GM12878 (cell line): Measurements from ENCODE around the gene PTK6. TPM values are rescaled to one million over a fixed set of nuclear protein-coding genes. Genes with fewer than 3 reads are reported as not detected.

Source experiments
- BCL11A ChIP-seq: IDR thresholded peaks from 2 replicates; pipeline ENCODE4 v1.6.1; 2011; ENCODE audit warnings: low read depth, low read length
- CREB1 ChIP-seq: IDR thresholded peaks from 2 replicates; pipeline ENCODE4 v1.6.1; 2012; ENCODE audit warnings: low read depth, mild to moderate bottlenecking, inconsistent platforms
- DPF2 ChIP-seq: fragments of 450-650 bp; IDR thresholded peaks from 2 replicates; pipeline ENCODE4 v1.6.1; 2017; ENCODE audit warnings: mild to moderate bottlenecking
- ETV6 ChIP-seq, 2 experiments: fragments of 450-650 bp in 1 of 2; IDR thresholded peaks in 1 of 2; conservative IDR thresholded peaks in 1 of 2; 2 replicates each; pipeline ENCODE4 v1.6.1; 2014; ENCODE audit warnings: antibody characterized with exemption in 1 of 2, borderline replicate concordance in 1 of 2, low read depth in 1 of 2, mild to moderate bottlenecking in 1 of 2, moderate library complexity in 1 of 2
- FOS ChIP-seq: IDR thresholded peaks from 3 replicates; pipeline ENCODE4 v1.6.1; 2011; ENCODE audit warnings: borderline replicate concordance; ENCODE audit not compliant: insufficient read length; ENCODE audit errors: extremely low read depth
- IRF4 ChIP-seq: IDR thresholded peaks from 2 replicates; pipeline ENCODE4 v1.6.1; 2011; ENCODE audit warnings: low read depth, low read length
- JUNB ChIP-seq: IDR thresholded peaks from 2 replicates; pipeline ENCODE4 v1.6.1; 2016; ENCODE audit warnings: antibody characterized with exemption, mild to moderate bottlenecking
- KAT2A ChIP-seq: conservative IDR thresholded peaks from 2 replicates; pipeline ENCODE4 v1.6.1; 2011; ENCODE audit warnings: low read depth, low read length; ENCODE audit not compliant: control insufficient read depth
- MEF2A ChIP-seq: IDR thresholded peaks from 2 replicates; pipeline ENCODE4 v1.6.1; 2011; ENCODE audit warnings: low read depth, mild to moderate bottlenecking, low read length, moderate library complexity; ENCODE audit not compliant: insufficient read depth
- MTA3 ChIP-seq: IDR thresholded peaks from 2 replicates; pipeline ENCODE4 v1.6.1; 2012; ENCODE audit warnings: low read length, inconsistent platforms, borderline replicate concordance
- NFYA ChIP-seq: IDR thresholded peaks from 2 replicates; pipeline ENCODE4 v1.6.1; 2011; ENCODE audit warnings: low read depth, mild to moderate bottlenecking, low read length, improper control_type of control experiment, borderline replicate concordance
- POU2F2 ChIP-seq: IDR thresholded peaks from 3 replicates; pipeline ENCODE4 v1.6.1; 2011; ENCODE audit warnings: low read depth, mild to moderate bottlenecking, low read length, borderline replicate concordance
- RAD21 ChIP-seq: IDR thresholded peaks from 2 replicates; pipeline ENCODE4 v1.6.1; 2011; ENCODE audit warnings: mild to moderate bottlenecking, low read depth, low read length, moderate library complexity; ENCODE audit not compliant: insufficient read depth
- RB1 ChIP-seq: fragments of 450-650 bp; formaldehyde crosslinking; IDR thresholded peaks from 2 replicates; pipeline ENCODE4 v1.6.1; 2017; ENCODE audit warnings: mild to moderate bottlenecking, borderline replicate concordance
- RELA ChIP-seq: fragments of 450-650 bp; IDR thresholded peaks from 2 replicates; pipeline ENCODE4 v1.8.0; 2014; ENCODE audit warnings: borderline replicate concordance; ENCODE audit not compliant: partially characterized antibody
- RFX5 ChIP-seq: IDR thresholded peaks from 2 replicates; pipeline ENCODE4 v1.6.1; 2011; ENCODE audit warnings: low read depth, low read length, improper control_type of control experiment
- SIX5 ChIP-seq: IDR thresholded peaks from 2 replicates; pipeline ENCODE4 v1.6.1; 2011; ENCODE audit warnings: mild to moderate bottlenecking, low read depth, low read length, moderate library complexity; ENCODE audit not compliant: severe bottlenecking
- SMARCA5 ChIP-seq: fragments of 450-650 bp; IDR thresholded peaks from 2 replicates; pipeline ENCODE4 v1.6.1; 2017; ENCODE audit warnings: mild to moderate bottlenecking
- SMC3 ChIP-seq: IDR thresholded peaks from 2 replicates; pipeline ENCODE4 v1.6.1; 2011; ENCODE audit warnings: low read length, improper control_type of control experiment, borderline replicate concordance
- SP1 ChIP-seq: IDR thresholded peaks from one replicate; pipeline ENCODE4 v1.6.1; 2011; ENCODE audit warnings: low read depth, low read length
- SREBF2 ChIP-seq: IDR thresholded peaks from 2 replicates; pipeline ENCODE4 v1.6.1; 2012; ENCODE audit warnings: mild to moderate bottlenecking, low read length
- STAT1 ChIP-seq: fragments of 450-650 bp; conservative IDR thresholded peaks from 2 replicates; pipeline ENCODE4 v1.6.1; 2014; ENCODE audit warnings: antibody characterized with exemption, mild to moderate bottlenecking
- TBL1XR1 ChIP-seq: IDR thresholded peaks from 2 replicates; pipeline ENCODE4 v1.6.1; 2012; ENCODE audit warnings: low read depth, low read length, improper control_type of control experiment
- YY1 ChIP-seq: IDR thresholded peaks from 2 replicates; pipeline ENCODE4 v1.6.1; 2011; ENCODE audit warnings: low read depth, mild to moderate bottlenecking, low read length
- polyA plus RNA-seq, 11 experiments: library from polyadenylated mRNA; depleted of rRNA in 4 of 11; unstranded in 6 of 11; stranded (reverse) in 5 of 11; fragments of >200 nt; fragmentation: Nextera tagmentation in 4 of 11; fragmentation: Illumina TruSeq in 1 of 11; extraction: Ambion mirVana in 4 of 11; extraction: Trizol in 1 of 11; gene quantifications; 1 replicate in 1 of 11; 2 replicates in 10 of 11; pipeline versions ENCODE4 v1.2.1 to v1.2.3, GENCODE V29; 2011 to 2016; ENCODE audit warnings: inconsistent platforms in 2 of 11, missing spikeins in 2 of 11, low read depth in 1 of 11
- total RNA-seq, 4 experiments: library from RNA; depleted of rRNA in 3 of 4; stranded (reverse); fragments of >200 nt in 3 of 4; fragmentation: Illumina TruSeq in 1 of 4; extraction: Trizol in 1 of 4; gene quantifications; 2 replicates each; pipeline versions ENCODE4 v1.2.1 to v1.2.3, GENCODE V29; 2013 to 2021
- TF ChIP-seq, protein P1 (sequence below): IDR thresholded peaks from 2 replicates; pipeline ENCODE4 v1.6.1; 2012; ENCODE audit warnings: low read depth, low read length, improper control_type of control experiment
- TF ChIP-seq, protein P2 (sequence below): fragments of 450-650 bp; IDR thresholded peaks from 2 replicates; pipeline ENCODE4 v1.6.1; 2018; ENCODE audit warnings: borderline replicate concordance, mild to moderate bottlenecking; ENCODE audit not compliant: partially characterized antibody
- TF ChIP-seq, protein P3 (sequence below): IDR thresholded peaks from 2 replicates; pipeline ENCODE4 v1.6.1; 2011; ENCODE audit warnings: low read depth, mild to moderate bottlenecking, low read length, moderate library complexity, borderline replicate concordance; ENCODE audit errors: extremely low read depth
- TF ChIP-seq, protein P4 (sequence below): IDR thresholded peaks from 2 replicates; pipeline ENCODE4 v1.6.1; 2011; ENCODE audit warnings: mild to moderate bottlenecking, low read depth, low read length, moderate library complexity; ENCODE audit not compliant: insufficient replicate concordance

The PTK6 gene
- total and polyA plus RNA-seq, 10 of the 15 experiments (the other 5 are each of a cell fraction or from before 2014, with no cell fraction given): 0.02 to 0.21 (median 0.09) TPM; not detected in 3

DNA sequence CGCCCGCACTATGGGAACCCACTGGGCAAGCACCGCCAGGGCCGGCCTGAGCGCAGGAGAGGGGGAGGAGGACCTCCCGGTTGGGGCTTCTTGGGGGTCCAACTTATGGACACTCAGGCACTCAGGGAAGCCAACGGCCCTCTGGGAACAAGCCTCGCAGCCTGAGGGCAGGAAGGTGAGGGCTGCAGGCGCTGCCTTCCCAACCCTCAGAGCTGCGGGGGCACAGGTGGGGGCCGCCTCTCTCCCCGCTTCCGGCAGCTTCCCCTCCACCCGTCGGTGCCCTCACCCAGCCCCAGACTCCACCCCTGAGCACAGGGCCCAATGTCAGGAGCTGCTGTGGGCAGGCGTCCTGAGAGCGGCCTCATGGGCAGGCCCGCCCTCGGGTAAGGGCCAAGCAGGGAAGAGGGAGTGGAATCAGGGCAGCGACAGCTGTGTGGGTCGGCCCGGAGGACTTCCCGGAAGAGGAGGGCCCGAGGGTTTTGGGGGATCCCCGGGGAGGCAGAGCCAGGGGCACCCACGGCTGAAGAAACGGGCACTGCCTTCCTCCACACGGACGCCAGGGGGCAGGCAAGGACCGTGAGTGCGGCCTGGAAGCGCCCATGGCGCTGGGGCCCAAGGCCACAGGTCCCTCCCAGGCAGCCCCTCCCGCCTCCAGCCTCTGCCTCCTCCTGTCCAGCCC is 488 bp upstream of the PTK6 start (continued):
- TF ChIP-seq KAT2A (no peak), FOS (no peak), YY1 (peak; percentile 91), IRF4 (peak; percentile 54; the same call in 1 of the 2 replicates), RAD21 (peak; percentile 89), BCL11A (no peak), SREBF2 (no peak), RB1 (peak; percentile 50; the same call in 1 of the 2 replicates), SIX5 (no peak), NFYA (no peak), POU2F2 (0 out of 3 replicates have a peak, but pooled peaks have one; percentile 28), RELA (peak; percentile 94), ETV6 (conservative IDR thresholded peaks at IDR 0.05 in 1 of 2, IDR thresholded peaks at IDR 0.05 in 1 of 2; ENCODE audit: borderline replicate concordance in 1 of 2, low read depth in 1 of 2) (peak in 1 of 2 experiments; percentile 90; a peak in 2 of 4 replicates), RFX5 (no peak), MEF2A (peak; percentile 54; the same call in 1 of the 2 replicates), TBL1XR1 (0 out of 2 replicates have a peak, but pooled peaks have one; percentile 4), DPF2 (0 out of 2 replicates have a peak, but pooled peaks have one; percentile 39), MTA3 (no peak), SP1 (peak; percentile 57), CREB1 (peak; percentile 40; the same call in 1 of the 2 replicates), SMC3 (peak; percentile 94), STAT1 (peak; percentile 75; the same call in 1 of the 2 replicates), SMARCA5 (peak; percentile 81), JUNB (no peak)
- TF ChIP-seq, protein P1, sequence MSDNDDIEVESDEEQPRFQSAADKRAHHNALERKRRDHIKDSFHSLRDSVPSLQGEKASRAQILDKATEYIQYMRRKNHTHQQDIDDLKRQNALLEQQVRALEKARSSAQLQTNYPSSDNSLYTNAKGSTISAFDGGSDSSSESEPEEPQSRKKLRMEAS: peak; percentile 83; the same call in 1 of the 2 replicates
- TF ChIP-seq, protein P2, sequence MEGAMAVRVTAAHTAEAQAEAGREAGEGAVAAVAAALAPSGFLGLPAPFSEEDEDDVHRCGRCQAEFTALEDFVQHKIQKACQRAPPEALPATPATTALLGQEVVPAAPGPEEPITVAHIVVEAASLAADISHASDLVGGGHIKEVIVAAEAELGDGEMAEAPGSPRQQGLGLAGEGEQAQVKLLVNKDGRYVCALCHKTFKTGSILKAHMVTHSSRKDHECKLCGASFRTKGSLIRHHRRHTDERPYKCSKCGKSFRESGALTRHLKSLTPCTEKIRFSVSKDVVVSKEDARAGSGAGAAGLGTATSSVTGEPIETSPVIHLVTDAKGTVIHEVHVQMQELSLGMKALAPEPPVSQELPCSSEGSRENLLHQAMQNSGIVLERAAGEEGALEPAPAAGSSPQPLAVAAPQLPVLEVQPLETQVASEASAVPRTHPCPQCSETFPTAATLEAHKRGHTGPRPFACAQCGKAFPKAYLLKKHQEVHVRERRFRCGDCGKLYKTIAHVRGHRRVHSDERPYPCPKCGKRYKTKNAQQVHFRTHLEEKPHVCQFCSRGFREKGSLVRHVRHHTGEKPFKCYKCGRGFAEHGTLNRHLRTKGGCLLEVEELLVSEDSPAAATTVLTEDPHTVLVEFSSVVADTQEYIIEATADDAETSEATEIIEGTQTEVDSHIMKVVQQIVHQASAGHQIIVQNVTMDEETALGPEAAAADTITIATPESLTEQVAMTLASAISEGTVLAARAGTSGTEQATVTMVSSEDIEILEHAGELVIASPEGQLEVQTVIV: peak; percentile 29
- TF ChIP-seq, protein P3, sequence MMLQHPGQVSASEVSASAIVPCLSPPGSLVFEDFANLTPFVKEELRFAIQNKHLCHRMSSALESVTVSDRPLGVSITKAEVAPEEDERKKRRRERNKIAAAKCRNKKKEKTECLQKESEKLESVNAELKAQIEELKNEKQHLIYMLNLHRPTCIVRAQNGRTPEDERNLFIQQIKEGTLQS: no peak
- TF ChIP-seq, protein P4, sequence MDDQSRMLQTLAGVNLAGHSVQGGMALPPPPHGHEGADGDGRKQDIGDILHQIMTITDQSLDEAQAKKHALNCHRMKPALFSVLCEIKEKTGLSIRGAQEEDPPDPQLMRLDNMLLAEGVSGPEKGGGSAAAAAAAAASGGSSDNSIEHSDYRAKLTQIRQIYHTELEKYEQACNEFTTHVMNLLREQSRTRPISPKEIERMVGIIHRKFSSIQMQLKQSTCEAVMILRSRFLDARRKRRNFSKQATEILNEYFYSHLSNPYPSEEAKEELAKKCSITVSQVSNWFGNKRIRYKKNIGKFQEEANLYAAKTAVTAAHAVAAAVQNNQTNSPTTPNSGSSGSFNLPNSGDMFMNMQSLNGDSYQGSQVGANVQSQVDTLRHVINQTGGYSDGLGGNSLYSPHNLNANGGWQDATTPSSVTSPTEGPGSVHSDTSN: no peak
